GM12872 (cell line): ENCODE measurements around the gene SMIM9.

Experiments
- CTCF ChIP-seq: IDR thresholded peaks from 3 replicates; pipeline ENCODE4 v1.5.1; 2011; ENCODE audit warnings: low read depth, mild to moderate bottlenecking, low read length, moderate library complexity; ENCODE audit not compliant: insufficient read depth

The SMIM9 gene

GRCh38 chrX:154829926-154830442, 4.5 kb downstream of the SMIM9 start:
- TF ChIP-seq CTCF, result 0 out of 3 replicates have a peak, but pooled peaks have one; percentile 6

GRCh38 chrX:154829134-154829533, 5.3 kb downstream of the SMIM9 start:
- TF ChIP-seq CTCF, result no peak

- no peak for TF ChIP-seq CTCF
Observed at GRCh38 chrX:154828016-154828408, 6.5 kb downstream of the SMIM9 start.

GRCh38 chrX:154827194-154828015, 7.1 kb downstream of the SMIM9 start:
- no peak for TF ChIP-seq CTCF

GRCh38 chrX:154824638-154825037, 9.8 kb downstream of the SMIM9 start:
- no peak for TF ChIP-seq CTCF

- no peak for TF ChIP-seq CTCF
Observed at GRCh38 chrX:154822029-154822428, 12.4 kb downstream of the SMIM9 start.

- no peak for TF ChIP-seq CTCF
Observed at GRCh38 chrX:154821523-154821922, 12.9 kb downstream of the SMIM9 start.
